ENCODE data around the gene C5orf47. TPM values are rescaled to one million over a fixed set of nuclear protein-coding genes. Genes with fewer than 3 reads are reported as not detected.

The C5orf47 gene
- total and polyA plus RNA-seq, 2 of the 8 experiments (the other 6 are each of a cell fraction or from before 2014, with no cell fraction given), result 0.11 TPM; not detected in 1

DNA sequence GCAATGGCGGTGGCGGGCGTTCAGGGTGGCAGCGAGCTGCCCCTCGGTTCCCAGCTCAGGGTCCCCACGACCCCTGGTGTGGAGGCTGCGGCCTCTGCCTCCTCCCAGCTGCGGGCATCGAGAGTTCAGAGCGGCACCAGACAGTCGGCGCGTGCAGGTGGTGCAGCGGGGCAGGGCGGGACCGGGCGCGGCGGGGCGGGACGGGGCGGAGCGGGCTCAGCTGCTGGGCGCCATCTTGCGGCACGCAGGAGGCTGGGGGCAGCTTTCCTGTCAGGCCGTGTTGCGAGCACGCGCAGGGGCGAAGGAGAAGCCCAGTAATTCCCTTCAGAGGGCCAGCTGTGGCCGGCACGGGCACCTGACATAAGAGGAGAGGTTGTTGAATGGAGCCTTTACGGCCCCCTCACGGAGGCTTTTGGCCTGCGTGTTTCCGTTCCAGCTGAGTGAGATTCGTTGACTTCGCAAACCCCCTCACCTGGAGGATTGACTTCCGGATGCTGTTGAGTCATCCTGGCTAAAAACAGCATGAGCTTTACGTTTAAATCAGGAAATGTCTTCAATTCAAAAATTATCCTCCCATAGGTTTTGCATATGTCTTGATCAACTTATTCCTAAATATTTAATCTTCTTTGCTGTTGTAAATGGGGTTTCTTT, 587 bp downstream of the C5orf47 start (continued):
- TF ChIP-seq, protein P1, sequence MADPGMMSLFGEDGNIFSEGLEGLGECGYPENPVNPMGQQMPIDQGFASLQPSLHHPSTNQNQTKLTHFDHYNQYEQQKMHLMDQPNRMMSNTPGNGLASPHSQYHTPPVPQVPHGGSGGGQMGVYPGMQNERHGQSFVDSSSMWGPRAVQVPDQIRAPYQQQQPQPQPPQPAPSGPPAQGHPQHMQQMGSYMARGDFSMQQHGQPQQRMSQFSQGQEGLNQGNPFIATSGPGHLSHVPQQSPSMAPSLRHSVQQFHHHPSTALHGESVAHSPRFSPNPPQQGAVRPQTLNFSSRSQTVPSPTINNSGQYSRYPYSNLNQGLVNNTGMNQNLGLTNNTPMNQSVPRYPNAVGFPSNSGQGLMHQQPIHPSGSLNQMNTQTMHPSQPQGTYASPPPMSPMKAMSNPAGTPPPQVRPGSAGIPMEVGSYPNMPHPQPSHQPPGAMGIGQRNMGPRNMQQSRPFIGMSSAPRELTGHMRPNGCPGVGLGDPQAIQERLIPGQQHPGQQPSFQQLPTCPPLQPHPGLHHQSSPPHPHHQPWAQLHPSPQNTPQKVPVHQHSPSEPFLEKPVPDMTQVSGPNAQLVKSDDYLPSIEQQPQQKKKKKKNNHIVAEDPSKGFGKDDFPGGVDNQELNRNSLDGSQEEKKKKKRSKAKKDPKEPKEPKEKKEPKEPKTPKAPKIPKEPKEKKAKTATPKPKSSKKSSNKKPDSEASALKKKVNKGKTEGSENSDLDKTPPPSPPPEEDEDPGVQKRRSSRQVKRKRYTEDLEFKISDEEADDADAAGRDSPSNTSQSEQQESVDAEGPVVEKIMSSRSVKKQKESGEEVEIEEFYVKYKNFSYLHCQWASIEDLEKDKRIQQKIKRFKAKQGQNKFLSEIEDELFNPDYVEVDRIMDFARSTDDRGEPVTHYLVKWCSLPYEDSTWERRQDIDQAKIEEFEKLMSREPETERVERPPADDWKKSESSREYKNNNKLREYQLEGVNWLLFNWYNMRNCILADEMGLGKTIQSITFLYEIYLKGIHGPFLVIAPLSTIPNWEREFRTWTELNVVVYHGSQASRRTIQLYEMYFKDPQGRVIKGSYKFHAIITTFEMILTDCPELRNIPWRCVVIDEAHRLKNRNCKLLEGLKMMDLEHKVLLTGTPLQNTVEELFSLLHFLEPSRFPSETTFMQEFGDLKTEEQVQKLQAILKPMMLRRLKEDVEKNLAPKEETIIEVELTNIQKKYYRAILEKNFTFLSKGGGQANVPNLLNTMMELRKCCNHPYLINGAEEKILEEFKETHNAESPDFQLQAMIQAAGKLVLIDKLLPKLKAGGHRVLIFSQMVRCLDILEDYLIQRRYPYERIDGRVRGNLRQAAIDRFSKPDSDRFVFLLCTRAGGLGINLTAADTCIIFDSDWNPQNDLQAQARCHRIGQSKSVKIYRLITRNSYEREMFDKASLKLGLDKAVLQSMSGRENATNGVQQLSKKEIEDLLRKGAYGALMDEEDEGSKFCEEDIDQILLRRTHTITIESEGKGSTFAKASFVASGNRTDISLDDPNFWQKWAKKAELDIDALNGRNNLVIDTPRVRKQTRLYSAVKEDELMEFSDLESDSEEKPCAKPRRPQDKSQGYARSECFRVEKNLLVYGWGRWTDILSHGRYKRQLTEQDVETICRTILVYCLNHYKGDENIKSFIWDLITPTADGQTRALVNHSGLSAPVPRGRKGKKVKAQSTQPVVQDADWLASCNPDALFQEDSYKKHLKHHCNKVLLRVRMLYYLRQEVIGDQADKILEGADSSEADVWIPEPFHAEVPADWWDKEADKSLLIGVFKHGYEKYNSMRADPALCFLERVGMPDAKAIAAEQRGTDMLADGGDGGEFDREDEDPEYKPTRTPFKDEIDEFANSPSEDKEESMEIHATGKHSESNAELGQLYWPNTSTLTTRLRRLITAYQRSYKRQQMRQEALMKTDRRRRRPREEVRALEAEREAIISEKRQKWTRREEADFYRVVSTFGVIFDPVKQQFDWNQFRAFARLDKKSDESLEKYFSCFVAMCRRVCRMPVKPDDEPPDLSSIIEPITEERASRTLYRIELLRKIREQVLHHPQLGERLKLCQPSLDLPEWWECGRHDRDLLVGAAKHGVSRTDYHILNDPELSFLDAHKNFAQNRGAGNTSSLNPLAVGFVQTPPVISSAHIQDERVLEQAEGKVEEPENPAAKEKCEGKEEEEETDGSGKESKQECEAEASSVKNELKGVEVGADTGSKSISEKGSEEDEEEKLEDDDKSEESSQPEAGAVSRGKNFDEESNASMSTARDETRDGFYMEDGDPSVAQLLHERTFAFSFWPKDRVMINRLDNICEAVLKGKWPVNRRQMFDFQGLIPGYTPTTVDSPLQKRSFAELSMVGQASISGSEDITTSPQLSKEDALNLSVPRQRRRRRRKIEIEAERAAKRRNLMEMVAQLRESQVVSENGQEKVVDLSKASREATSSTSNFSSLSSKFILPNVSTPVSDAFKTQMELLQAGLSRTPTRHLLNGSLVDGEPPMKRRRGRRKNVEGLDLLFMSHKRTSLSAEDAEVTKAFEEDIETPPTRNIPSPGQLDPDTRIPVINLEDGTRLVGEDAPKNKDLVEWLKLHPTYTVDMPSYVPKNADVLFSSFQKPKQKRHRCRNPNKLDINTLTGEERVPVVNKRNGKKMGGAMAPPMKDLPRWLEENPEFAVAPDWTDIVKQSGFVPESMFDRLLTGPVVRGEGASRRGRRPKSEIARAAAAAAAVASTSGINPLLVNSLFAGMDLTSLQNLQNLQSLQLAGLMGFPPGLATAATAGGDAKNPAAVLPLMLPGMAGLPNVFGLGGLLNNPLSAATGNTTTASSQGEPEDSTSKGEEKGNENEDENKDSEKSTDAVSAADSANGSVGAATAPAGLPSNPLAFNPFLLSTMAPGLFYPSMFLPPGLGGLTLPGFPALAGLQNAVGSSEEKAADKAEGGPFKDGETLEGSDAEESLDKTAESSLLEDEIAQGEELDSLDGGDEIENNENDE (IDR thresholded peaks at IDR 0.05; ENCODE audit: insufficient replicate concordance, low read length), result no peak
- TF ChIP-seq ZNF274 (IDR thresholded peaks at IDR 0.05; ENCODE audit: borderline replicate concordance, extremely low read depth, low read length) (no peak), BACH1 (IDR thresholded peaks at IDR 0.05; ENCODE audit: low read length) (no peak), BRCA1 (IDR thresholded peaks at IDR 0.05; ENCODE audit: low read depth, low read length) (no peak), POU5F1 (IDR thresholded peaks at IDR 0.05; ENCODE audit: low read depth, low read length) (no peak), RAD21 (IDR thresholded peaks at IDR 0.05 in 1 of 2, conservative IDR thresholded peaks at IDR 0.05 in 1 of 2; ENCODE audit: low read depth in 2 of 2, low read length in 2 of 2) (no peak), NRF1 (IDR thresholded peaks at IDR 0.05; ENCODE audit: low read depth, low read length) (no peak), KDM1A (IDR thresholded peaks at IDR 0.05; ENCODE audit: borderline replicate concordance, low read length) (no peak)

Data from H1 (cell line).